Psoas muscle (tissue), 8 donors: Measurements from ENCODE around the gene AP2A2. TPM values are rescaled to one million over a fixed set of nuclear protein-coding genes. Genes with fewer than 3 reads are reported as not detected.
A peak's percentile ranks its signal among the peaks of the same experiment; 100 is the strongest.

Source experiments
- ATAC-seq, 4 donors: fragments of 200-7000 bp; cut with Tn5 transposase; one replicate each; pipeline ENCODE4 v1.9.1; 2020; ENCODE audit warnings: moderate library complexity in 3 of 4, mild to moderate bottlenecking in 2 of 4
- DNase-seq, 2 donors: peaks; one replicate each; pipeline ENCODE4 v3.0.0-alpha.2; 2020
- H3K27ac ChIP-seq: fragments of 200-600 bp; one replicate; pipeline ENCODE4 v1.8.0; 2022
- H3K27me3 ChIP-seq, 3 donors: fragments of 200-600 bp in 1 of 3; one replicate each; pipeline versions ENCODE4 v1.6.1 to v1.8.0; 2013 to 2022; ENCODE audit warnings: low read length in 2 of 3, mild to moderate bottlenecking in 2 of 3, moderate library complexity in 1 of 3; ENCODE audit not compliant: insufficient read depth in 3 of 3
- H3K36me3 ChIP-seq, 2 donors: fragments of 200-600 bp in 1 of 2; one replicate each; pipeline versions ENCODE4 v1.6.1 to v1.8.0; 2013 to 2022; ENCODE audit warnings: low read depth in 1 of 2, mild to moderate bottlenecking in 1 of 2, moderate library complexity in 1 of 2; ENCODE audit not compliant: insufficient read depth in 1 of 2
- H3K4me1 ChIP-seq: fragments of 200-600 bp; one replicate; pipeline ENCODE4 v1.8.0; 2022
- H3K4me3 ChIP-seq: fragments of 200-600 bp; one replicate; pipeline ENCODE4 v1.8.0; 2022; ENCODE audit warnings: mild to moderate bottlenecking
- H3K9me3 ChIP-seq: fragments of 200-600 bp; one replicate; pipeline ENCODE4 v1.8.0; 2022
- WGBS, 3 donors: extraction: QIAGEN DNeasy Blood & Tissue Kit; methylation state at CpG; one replicate each; pipeline versions ENCODE4 v1.1.6 to v1.1.7; 2013; 5-methylcytosine and 5-hydroxymethylcytosine counted together
- intact Hi-C, 2 donors: fragments of 100-400 bp; cut with DNase I; formaldehyde crosslinking; loops; one replicate each; pipeline versions ENCODE4 v1.11.0 to v1.14.2; 2022
- polyA plus RNA-seq, 3 donors: library from polyadenylated mRNA; stranded (reverse); fragments of 200-250 nt; gene quantifications; one replicate each; pipeline ENCODE4 v1.2.3, GENCODE V29; 2013
- total RNA-seq, 4 donors: library from RNA; stranded (reverse); fragmentation: NEBNext Ultra II Directional in 2 of 4; extraction: Animal tissue kit (Norgen Biotek cat#: 25700) in 2 of 4; gene quantifications; one replicate each; pipeline versions ENCODE4 v1.2.1 to v1.2.4, GENCODE V29; 2021 to 2023
- TF ChIP-seq, protein P1 (sequence below): fragments of 200-600 bp; IDR thresholded peaks from one replicate; pipeline ENCODE4 v1.8.0; 2022; ENCODE audit warnings: antibody characterized with exemption
- donor health status: healthy with polysubstance abuse.
- donor health status: DM: no; HTN: no; CAD: no; lungs with moderate emphysema.
- donor health status: Bipolar disorder and iron deficiency.
- donor health status: healthy.
- donor health status: DM: yes; HTN: yes; CAD: no.
- donor health status: DM: no; HTN: no; CAD: no.
- donor health status: DM: no; HTN: no; CAD: no.
- donor health status: DM: yes; HTN: yes; CAD: no.

Gene AP2A2
- total and polyA plus RNA-seq, 7 donors: 15.9 to 31.4 (median 26.5) TPM

DNA sequence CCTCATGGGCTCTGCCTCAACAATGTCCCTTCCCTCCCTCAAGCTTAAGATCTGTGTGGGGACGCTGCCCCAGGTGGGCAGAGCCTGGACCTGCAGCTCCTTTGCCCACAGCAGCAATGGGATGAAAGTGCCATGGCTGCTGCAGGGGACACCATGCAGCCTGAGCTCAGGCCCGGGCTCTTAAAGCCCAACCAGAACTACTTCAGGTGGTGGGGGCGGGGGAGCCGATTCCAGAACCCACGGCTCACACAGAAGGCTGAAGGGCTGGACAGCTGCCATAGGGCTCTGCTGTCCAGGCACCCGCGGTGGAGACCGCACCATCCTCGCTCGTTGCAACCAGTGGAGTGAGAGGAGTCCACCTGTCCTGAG, 27.5 kb upstream of the AP2A2 start:
- intact Hi-C loops: no loop called here
- ATAC-seq: no peak
- TF ChIP-seq, protein P1, sequence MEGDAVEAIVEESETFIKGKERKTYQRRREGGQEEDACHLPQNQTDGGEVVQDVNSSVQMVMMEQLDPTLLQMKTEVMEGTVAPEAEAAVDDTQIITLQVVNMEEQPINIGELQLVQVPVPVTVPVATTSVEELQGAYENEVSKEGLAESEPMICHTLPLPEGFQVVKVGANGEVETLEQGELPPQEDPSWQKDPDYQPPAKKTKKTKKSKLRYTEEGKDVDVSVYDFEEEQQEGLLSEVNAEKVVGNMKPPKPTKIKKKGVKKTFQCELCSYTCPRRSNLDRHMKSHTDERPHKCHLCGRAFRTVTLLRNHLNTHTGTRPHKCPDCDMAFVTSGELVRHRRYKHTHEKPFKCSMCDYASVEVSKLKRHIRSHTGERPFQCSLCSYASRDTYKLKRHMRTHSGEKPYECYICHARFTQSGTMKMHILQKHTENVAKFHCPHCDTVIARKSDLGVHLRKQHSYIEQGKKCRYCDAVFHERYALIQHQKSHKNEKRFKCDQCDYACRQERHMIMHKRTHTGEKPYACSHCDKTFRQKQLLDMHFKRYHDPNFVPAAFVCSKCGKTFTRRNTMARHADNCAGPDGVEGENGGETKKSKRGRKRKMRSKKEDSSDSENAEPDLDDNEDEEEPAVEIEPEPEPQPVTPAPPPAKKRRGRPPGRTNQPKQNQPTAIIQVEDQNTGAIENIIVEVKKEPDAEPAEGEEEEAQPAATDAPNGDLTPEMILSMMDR: peak; percentile 12
- Histone ChIP-seq H3K27ac (no peak overlapping the region), H3K4me3 (no peak overlapping the region), H3K27me3 (no peaks in the 10 kb centered on the region), H3K9me3 (no peaks in the 10 kb centered on the region), H3K36me3 (peaks cover 9 to 55% of the 10 kb centered on the region in 2 donors), H3K4me1 (no peaks in the 10 kb centered on the region)
- peak in 1 of 2 donors; percentile 54 for DNase-seq
- 65 to 73% (median 72%) methylated on average over 10 of the region's 10 CpGs for WGBS, 3 donors

DNA sequence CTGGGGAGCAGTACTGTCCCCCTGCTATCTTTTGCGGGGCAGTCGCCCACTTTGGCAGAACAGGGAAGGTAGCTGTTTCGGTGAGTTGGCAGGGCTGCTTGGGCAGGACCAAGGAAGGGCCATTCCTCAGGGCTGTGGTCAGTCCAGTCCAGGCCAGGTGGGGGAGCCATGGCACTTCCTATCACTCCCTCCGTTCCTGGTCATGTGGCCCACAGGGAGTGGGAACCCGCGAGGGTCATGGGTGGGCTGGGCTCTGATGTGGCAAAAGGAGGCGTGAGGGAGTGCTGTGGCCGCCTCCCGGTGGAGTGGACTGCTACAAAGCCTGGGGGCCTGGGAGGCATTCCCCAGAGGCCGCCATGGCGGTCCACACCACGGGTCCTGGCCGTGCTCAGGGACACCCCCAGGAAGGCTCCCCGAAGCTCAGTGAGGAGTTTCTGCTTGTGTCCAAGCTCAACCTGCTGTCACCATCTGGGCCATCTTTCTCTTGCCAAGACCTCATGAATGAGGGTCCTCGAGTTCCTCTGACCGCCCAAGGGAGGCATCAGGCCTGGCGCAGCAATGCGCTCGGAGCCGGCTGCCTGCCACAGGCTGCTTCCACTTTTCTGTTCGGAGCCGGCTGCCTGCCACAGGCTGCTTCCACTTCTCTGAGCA, 27.0 kb upstream of the AP2A2 start:
- TF ChIP-seq, protein P1: no peak
- Histone ChIP-seq H3K27me3 (no peaks in the 10 kb centered on the region), H3K27ac (no peak overlapping the region), H3K4me1 (no peaks in the 10 kb centered on the region), H3K4me3 (no peak overlapping the region), H3K36me3 (peaks cover 9 to 60% of the 10 kb centered on the region in 2 donors), H3K9me3 (no peaks in the 10 kb centered on the region)
- DNase-seq (peak in 1 of 2 donors; percentile 48), ATAC-seq (peak in 2 of 4 donors; percentile 33 to 48)
- intact Hi-C loops: no loop called here
- 85 to 87% (median 86%) methylated on average over 18 to 22 of the region's 22 CpGs for WGBS, 3 donors

DNA sequence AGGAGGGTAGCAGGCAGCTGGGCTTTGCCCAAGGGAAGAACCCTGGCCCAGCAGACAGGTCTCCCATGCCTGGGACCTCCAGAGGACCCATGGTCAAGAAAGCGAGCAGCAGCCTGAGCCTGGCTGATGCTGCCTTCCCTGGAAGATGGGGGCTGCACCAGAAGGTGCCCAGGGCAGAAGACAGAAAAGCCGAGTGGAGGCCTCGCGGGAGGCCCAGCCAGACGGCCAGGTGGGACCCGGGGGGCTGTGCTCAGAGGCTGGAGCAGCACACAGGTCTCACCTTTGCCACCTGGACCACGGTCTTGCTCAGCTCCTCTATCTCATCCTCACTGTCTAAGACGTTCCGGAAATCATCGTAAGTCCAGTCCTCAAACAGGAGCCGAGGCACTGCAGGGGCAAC, 25.9 kb upstream of the AP2A2 start:
- 94 to 95% (median 94%) methylated on average over 9 to 11 of the region's 11 CpGs for WGBS, 3 donors
- H3K9me3 ChIP-seq: no peaks in the 10 kb centered on the region
- intact Hi-C loops: no loop called here
- peaks cover 9 to 71% of the 10 kb centered on the region in 2 donors for H3K36me3 ChIP-seq
- no peaks in the 10 kb centered on the region for H3K27me3 ChIP-seq
- no peak overlapping the region for H3K27ac ChIP-seq
- no peak for DNase-seq
- TF ChIP-seq, protein P1: no peak
- H3K4me3 ChIP-seq: no peak overlapping the region
- ATAC-seq: no peak
- no peaks in the 10 kb centered on the region for H3K4me1 ChIP-seq

DNA sequence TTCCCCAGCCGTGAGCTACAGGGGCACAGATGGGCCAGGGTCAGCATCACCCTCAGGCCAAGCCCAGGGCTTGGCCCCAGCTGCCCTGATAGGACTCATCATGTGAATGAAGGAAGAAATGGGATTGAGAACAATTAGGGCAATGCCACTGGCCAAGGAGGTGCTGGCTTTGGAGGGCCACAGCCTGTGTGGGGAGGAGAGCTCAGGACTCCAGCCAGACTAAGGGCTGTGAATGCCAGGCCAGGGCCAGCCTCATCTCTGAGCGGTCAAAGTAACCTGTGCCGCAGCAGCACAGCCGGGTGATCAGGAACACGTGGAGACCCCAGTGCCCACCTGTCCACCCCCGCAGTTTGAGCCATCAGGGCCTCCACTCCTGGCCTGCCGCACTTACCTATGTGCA, 25.1 kb upstream of the AP2A2 start:
- TF ChIP-seq, protein P1: no peak
- peaks cover 9 to 73% of the 10 kb centered on the region in 2 donors for H3K36me3 ChIP-seq
- no peak overlapping the region for H3K4me3 ChIP-seq
- ATAC-seq (no peak), DNase-seq (no peak)
- H3K27me3 ChIP-seq: no peaks in the 10 kb centered on the region
- H3K9me3 ChIP-seq: no peaks in the 10 kb centered on the region
- H3K27ac ChIP-seq: no peak overlapping the region
- no peaks in the 10 kb centered on the region for H3K4me1 ChIP-seq
- intact Hi-C loops: no loop called here
- 86 to 94% (median 92%) methylated on average over 7 of the region's 7 CpGs for WGBS, 3 donors
